ENCODE measurements around the gene RGS6.
"Not testable (repeated sequence)": the region's sequence is repeated elsewhere in the genome, so short reads cannot be mapped to it uniquely, and the experiment has no call there.

GRCh38 chr14:71941616-71942015, 9.4 kb downstream of the RGS6 start:
- not testable (repeated sequence) for TF ChIP-seq CTCF (IDR thresholded peaks at IDR 0.05; ENCODE audit: insufficient read depth, low read depth, low read length); EZH2 (IDR thresholded peaks at IDR 0.05; ENCODE audit: insufficient read depth, low read length)

All from astrocyte (in vitro differentiated cells and primary cell).